HEK293 (cell line): Measurements from ENCODE around the gene PRKCA.

Experiments
- CTCF ChIA-PET: fragments of 350-600 bp; formaldehyde crosslinking; extraction: SDS; loops from one replicate; lab custom pipeline; 2021; ENCODE audit warnings: antibody characterized with exemption; lab: Yijun Ruan, JAX
- POLR2A ChIA-PET: fragments of 300-600 bp; formaldehyde crosslinking; extraction: SDS; loops from one replicate; lab custom pipeline; 2020; ENCODE audit warnings: antibody characterized with exemption, inconsistent platforms; lab: Yijun Ruan, JAX
- H3K27ac ChIP-seq: fragments of 200-500 bp; sonication (Bioruptor generic); 2 replicates; pipeline ENCODE4 v1.5.1; 2014; ENCODE audit warnings: low read depth, low read length, control low read depth, inconsistent platforms; ENCODE audit errors: extremely low read depth
- H3K36me3 ChIP-seq, 2 experiments: fragments of 200-500 bp in 1 of 2; sonication (Bioruptor generic) in 1 of 2; 1 replicate in 1 of 2; 2 replicates in 1 of 2; pipeline ENCODE4 v1.5.1; 2014 to 2017; ENCODE audit warnings: inconsistent platforms in 2 of 2, low read length in 2 of 2; ENCODE audit not compliant: control insufficient read depth in 2 of 2, insufficient read depth in 1 of 2
- H3K4me1 ChIP-seq: fragments of 200-500 bp; sonication (Bioruptor generic); 2 replicates; pipeline ENCODE4 v1.5.1; 2014; ENCODE audit warnings: mild to moderate bottlenecking, low read length, inconsistent platforms; ENCODE audit not compliant: control insufficient read depth, insufficient read depth
- H3K4me3 ChIP-seq: 2 replicates; pipeline ENCODE4 v1.5.1; 2011; ENCODE audit warnings: low read depth, mild to moderate bottlenecking, control low read depth, low read length, moderate library complexity
- H3K9me3 ChIP-seq: fragments of 200-500 bp; sonication (Bioruptor generic); 2 replicates; pipeline ENCODE4 v1.5.1; 2014; ENCODE audit warnings: low read depth, low read length, inconsistent platforms; ENCODE audit not compliant: control insufficient read depth, insufficient read depth
- BCL11B ChIP-seq: fragments of 450-650 bp; formaldehyde crosslinking; IDR thresholded peaks from 2 replicates; pipeline ENCODE4 v1.5.1; 2016; ENCODE audit warnings: low read depth, missing biosample characterization, missing genetic modification characterization
- KLF8 ChIP-seq: fragments of 450-650 bp; formaldehyde crosslinking; IDR thresholded peaks from 2 replicates; pipeline ENCODE4 v1.5.1; 2016; ENCODE audit warnings: missing biosample characterization, missing genetic modification characterization
- KLF9 ChIP-seq: fragments of 450-650 bp; formaldehyde crosslinking; IDR thresholded peaks from 2 replicates; pipeline ENCODE4 v1.5.1; 2016; ENCODE audit warnings: missing biosample characterization, missing genetic modification characterization, low read depth
- ZBTB20 ChIP-seq: fragments of 450-650 bp; formaldehyde crosslinking; IDR thresholded peaks from 2 replicates; pipeline ENCODE4 v1.5.1; 2016; ENCODE audit warnings: missing biosample characterization, missing genetic modification characterization
- ZFP69B ChIP-seq: fragments of 450-650 bp; formaldehyde crosslinking; IDR thresholded peaks from 2 replicates; pipeline ENCODE4 v1.5.1; 2016; ENCODE audit warnings: missing biosample characterization, missing genetic modification characterization
- ZIC2 ChIP-seq: fragments of 450-650 bp; formaldehyde crosslinking; IDR thresholded peaks from 2 replicates; pipeline ENCODE4 v1.5.1; 2016; ENCODE audit warnings: missing biosample characterization, missing genetic modification characterization
- ZNF155 ChIP-seq: fragments of 450-650 bp; formaldehyde crosslinking; IDR thresholded peaks from 2 replicates; pipeline ENCODE4 v1.5.1; 2016; ENCODE audit warnings: missing biosample characterization, missing genetic modification characterization
- ZNF175 ChIP-seq: fragments of 450-650 bp; formaldehyde crosslinking; IDR thresholded peaks from 2 replicates; pipeline ENCODE4 v1.5.1; 2016; ENCODE audit warnings: missing biosample characterization, missing genetic modification characterization
- ZNF19 ChIP-seq: fragments of 450-650 bp; formaldehyde crosslinking; IDR thresholded peaks from 2 replicates; pipeline ENCODE4; 2016; ENCODE audit warnings: missing biosample characterization, missing genetic modification characterization, low read depth
- ZNF2 ChIP-seq: fragments of 450-650 bp; formaldehyde crosslinking; IDR thresholded peaks from 2 replicates; pipeline ENCODE4 v1.5.1; 2016; ENCODE audit warnings: missing biosample characterization, missing genetic modification characterization
- ZNF211 ChIP-seq: fragments of 450-650 bp; formaldehyde crosslinking; IDR thresholded peaks from 2 replicates; pipeline ENCODE4 v1.5.1; 2016; ENCODE audit warnings: low read depth, missing biosample characterization, missing genetic modification characterization
- ZNF266 ChIP-seq: fragments of 450-650 bp; formaldehyde crosslinking; IDR thresholded peaks from 2 replicates; pipeline ENCODE4 v1.5.1; 2016; ENCODE audit warnings: missing biosample characterization, missing genetic modification characterization, low read depth
- ZNF350 ChIP-seq: fragments of 450-650 bp; formaldehyde crosslinking; IDR thresholded peaks from 2 replicates; pipeline ENCODE4 v1.5.0; 2017; ENCODE audit warnings: missing biosample characterization, mild to moderate bottlenecking, missing genetic modification characterization
- ZNF48 ChIP-seq: fragments of 450-650 bp; formaldehyde crosslinking; IDR thresholded peaks from 2 replicates; pipeline ENCODE4 v1.5.1; 2016; ENCODE audit warnings: missing biosample characterization, missing genetic modification characterization
- ZNF510 ChIP-seq: fragments of 450-650 bp; formaldehyde crosslinking; IDR thresholded peaks from 2 replicates; pipeline ENCODE4 v1.5.1; 2018; ENCODE audit warnings: mild to moderate bottlenecking, missing genetic modification characterization, missing biosample characterization; ENCODE audit not compliant: insufficient replicate concordance
- ZNF548 ChIP-seq: fragments of 450-650 bp; formaldehyde crosslinking; IDR thresholded peaks from 2 replicates; pipeline ENCODE4 v1.5.1; 2016; ENCODE audit warnings: missing biosample characterization, missing genetic modification characterization
- ZNF571 ChIP-seq: fragments of 450-650 bp; formaldehyde crosslinking; IDR thresholded peaks from 2 replicates; pipeline ENCODE4 v1.5.0; 2017; ENCODE audit warnings: missing biosample characterization, missing genetic modification characterization
- ZNF621 ChIP-seq: fragments of 450-650 bp; formaldehyde crosslinking; IDR thresholded peaks from 2 replicates; pipeline ENCODE4 v1.5.1; 2017; ENCODE audit warnings: missing biosample characterization, missing genetic modification characterization
- ZNF768 ChIP-seq: fragments of 450-650 bp; formaldehyde crosslinking; IDR thresholded peaks from 2 replicates; pipeline ENCODE4 v1.5.1; 2018; ENCODE audit warnings: missing biosample characterization, mild to moderate bottlenecking, missing genetic modification characterization
- ZNF792 ChIP-seq: fragments of 450-650 bp; formaldehyde crosslinking; IDR thresholded peaks from 2 replicates; pipeline ENCODE4 v1.5.1; 2016; ENCODE audit warnings: missing biosample characterization, missing genetic modification characterization
- ZSCAN30 ChIP-seq: fragments of 450-650 bp; IDR thresholded peaks from 2 replicates; pipeline ENCODE4 v1.5.1; 2018; ENCODE audit warnings: missing biosample characterization, mild to moderate bottlenecking, missing genetic modification characterization, moderate library complexity
- TF ChIP-seq, protein P1 (sequence below): fragments of 450-650 bp; formaldehyde crosslinking; IDR thresholded peaks from 2 replicates; pipeline ENCODE4 v1.5.1; 2016; ENCODE audit warnings: missing biosample characterization, missing genetic modification characterization
- TF ChIP-seq, protein P2 (sequence below): fragments of 450-650 bp; formaldehyde crosslinking; conservative IDR thresholded peaks from 2 replicates; pipeline ENCODE4 v1.5.1; 2016; ENCODE audit warnings: low read depth, missing biosample characterization, missing genetic modification characterization
- TF ChIP-seq, protein P3 (sequence below): fragments of 450-650 bp; formaldehyde crosslinking; IDR thresholded peaks from 2 replicates; pipeline ENCODE4 v1.5.1; 2016; ENCODE audit warnings: missing biosample characterization, missing genetic modification characterization, borderline replicate concordance
- TF ChIP-seq, protein P4 (sequence below): fragments of 450-650 bp; formaldehyde crosslinking; IDR thresholded peaks from 2 replicates; pipeline ENCODE4 v1.5.1; 2016; ENCODE audit warnings: missing biosample characterization, missing genetic modification characterization

The PRKCA gene

DNA sequence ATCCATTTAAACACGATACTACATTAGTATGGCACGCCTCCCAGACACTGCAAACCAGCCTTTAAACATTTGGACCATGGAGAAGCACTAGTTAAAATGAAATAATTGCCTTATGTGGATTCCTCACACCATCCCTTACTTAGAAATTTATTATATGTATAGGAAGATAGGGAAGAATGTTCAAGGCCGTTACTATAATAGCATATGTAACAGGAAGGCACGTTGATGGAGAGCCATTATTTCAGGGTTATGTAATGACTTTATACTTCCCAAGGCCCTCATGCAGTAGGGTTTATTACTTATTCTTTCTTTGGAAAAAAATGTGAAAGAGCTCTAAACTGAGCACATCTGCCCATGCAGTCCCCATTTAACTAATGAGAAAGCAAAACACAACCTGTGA lies 435.9 kb downstream of the PRKCA start (continued):
- TF ChIP-seq, protein P1, sequence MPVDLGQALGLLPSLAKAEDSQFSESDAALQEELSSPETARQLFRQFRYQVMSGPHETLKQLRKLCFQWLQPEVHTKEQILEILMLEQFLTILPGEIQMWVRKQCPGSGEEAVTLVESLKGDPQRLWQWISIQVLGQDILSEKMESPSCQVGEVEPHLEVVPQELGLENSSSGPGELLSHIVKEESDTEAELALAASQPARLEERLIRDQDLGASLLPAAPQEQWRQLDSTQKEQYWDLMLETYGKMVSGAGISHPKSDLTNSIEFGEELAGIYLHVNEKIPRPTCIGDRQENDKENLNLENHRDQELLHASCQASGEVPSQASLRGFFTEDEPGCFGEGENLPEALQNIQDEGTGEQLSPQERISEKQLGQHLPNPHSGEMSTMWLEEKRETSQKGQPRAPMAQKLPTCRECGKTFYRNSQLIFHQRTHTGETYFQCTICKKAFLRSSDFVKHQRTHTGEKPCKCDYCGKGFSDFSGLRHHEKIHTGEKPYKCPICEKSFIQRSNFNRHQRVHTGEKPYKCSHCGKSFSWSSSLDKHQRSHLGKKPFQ (tag by site-specific recombination): no peak

DNA sequence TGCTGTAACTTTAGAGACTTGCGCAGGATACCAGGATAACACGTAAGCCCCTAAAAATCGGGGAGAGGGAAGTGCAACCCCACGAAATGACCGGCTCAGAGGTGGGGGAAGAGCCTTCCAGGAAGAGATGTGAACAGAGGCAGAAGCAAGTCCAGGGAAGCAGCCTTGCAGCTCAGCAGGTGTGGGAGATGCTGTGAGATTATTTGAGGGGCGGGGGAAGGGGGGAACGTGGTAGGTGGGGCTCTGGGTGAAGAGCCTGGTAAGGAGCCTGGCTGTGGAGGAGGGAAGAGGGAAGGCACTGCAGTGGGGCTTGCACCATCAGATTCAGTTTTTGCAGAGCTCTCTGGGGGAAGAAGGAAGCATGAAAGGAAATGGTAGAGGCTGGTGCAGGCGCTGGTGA lies 437.1 kb downstream of the PRKCA start:
- POLR2A ChIA-PET: no interaction called here
- Histone ChIP-seq H3K36me3 (peaks cover 0 to 28% of the 10 kb centered on the region in 2 experiments), H3K9me3 (no peaks in the 10 kb centered on the region)
- CTCF ChIA-PET: no interaction called here
- no peak for TF ChIP-seq ZNF571 (tag by site-specific recombination)
- no peak for TF ChIP-seq ZNF2 (tag by site-specific recombination)
- TF ChIP-seq ZIC2: no peak
- TF ChIP-seq ZNF350 (tag by site-specific recombination): no peak
- no peak for TF ChIP-seq KLF9 (tag by site-specific recombination)
- TF ChIP-seq, protein P2, sequence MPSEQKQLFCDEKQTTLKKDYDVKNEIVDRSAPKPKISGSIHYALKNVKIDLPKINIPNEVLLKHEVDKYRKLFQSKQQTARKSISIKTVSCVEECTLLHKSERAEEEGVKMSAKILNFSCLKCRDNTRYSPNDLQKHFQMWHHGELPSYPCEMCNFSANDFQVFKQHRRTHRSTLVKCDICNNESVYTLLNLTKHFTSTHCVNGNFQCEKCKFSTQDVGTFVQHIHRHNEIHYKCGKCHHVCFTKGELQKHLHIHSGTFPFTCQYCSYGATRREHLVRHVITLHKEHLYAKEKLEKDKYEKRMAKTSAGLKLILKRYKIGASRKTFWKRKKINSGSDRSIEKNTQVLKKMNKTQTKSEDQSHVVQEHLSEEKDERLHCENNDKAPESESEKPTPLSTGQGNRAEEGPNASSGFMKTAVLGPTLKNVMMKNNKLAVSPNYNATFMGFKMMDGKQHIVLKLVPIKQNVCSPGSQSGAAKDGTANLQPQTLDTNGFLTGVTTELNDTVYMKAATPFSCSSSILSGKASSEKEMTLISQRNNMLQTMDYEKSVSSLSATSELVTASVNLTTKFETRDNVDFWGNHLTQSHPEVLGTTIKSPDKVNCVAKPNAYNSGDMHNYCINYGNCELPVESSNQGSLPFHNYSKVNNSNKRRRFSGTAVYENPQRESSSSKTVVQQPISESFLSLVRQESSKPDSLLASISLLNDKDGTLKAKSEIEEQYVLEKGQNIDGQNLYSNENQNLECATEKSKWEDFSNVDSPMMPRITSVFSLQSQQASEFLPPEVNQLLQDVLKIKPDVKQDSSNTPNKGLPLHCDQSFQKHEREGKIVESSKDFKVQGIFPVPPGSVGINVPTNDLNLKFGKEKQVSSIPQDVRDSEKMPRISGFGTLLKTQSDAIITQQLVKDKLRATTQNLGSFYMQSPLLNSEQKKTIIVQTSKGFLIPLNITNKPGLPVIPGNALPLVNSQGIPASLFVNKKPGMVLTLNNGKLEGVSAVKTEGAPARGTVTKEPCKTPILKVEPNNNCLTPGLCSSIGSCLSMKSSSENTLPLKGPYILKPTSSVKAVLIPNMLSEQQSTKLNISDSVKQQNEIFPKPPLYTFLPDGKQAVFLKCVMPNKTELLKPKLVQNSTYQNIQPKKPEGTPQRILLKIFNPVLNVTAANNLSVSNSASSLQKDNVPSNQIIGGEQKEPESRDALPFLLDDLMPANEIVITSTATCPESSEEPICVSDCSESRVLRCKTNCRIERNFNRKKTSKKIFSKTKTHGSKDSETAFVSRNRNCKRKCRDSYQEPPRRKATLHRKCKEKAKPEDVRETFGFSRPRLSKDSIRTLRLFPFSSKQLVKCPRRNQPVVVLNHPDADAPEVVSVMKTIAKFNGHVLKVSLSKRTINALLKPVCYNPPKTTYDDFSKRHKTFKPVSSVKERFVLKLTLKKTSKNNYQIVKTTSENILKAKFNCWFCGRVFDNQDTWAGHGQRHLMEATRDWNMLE (tag by site-specific recombination): no peak
- no peak for TF ChIP-seq ZNF211
- TF ChIP-seq ZNF621 (tag by site-specific recombination): no peak
- no peak for TF ChIP-seq ZFP69B
- no peak for TF ChIP-seq ZNF19 (tag by site-specific recombination)
- no peak for TF ChIP-seq ZNF768 (tag by site-specific recombination)
- TF ChIP-seq, protein P3, sequence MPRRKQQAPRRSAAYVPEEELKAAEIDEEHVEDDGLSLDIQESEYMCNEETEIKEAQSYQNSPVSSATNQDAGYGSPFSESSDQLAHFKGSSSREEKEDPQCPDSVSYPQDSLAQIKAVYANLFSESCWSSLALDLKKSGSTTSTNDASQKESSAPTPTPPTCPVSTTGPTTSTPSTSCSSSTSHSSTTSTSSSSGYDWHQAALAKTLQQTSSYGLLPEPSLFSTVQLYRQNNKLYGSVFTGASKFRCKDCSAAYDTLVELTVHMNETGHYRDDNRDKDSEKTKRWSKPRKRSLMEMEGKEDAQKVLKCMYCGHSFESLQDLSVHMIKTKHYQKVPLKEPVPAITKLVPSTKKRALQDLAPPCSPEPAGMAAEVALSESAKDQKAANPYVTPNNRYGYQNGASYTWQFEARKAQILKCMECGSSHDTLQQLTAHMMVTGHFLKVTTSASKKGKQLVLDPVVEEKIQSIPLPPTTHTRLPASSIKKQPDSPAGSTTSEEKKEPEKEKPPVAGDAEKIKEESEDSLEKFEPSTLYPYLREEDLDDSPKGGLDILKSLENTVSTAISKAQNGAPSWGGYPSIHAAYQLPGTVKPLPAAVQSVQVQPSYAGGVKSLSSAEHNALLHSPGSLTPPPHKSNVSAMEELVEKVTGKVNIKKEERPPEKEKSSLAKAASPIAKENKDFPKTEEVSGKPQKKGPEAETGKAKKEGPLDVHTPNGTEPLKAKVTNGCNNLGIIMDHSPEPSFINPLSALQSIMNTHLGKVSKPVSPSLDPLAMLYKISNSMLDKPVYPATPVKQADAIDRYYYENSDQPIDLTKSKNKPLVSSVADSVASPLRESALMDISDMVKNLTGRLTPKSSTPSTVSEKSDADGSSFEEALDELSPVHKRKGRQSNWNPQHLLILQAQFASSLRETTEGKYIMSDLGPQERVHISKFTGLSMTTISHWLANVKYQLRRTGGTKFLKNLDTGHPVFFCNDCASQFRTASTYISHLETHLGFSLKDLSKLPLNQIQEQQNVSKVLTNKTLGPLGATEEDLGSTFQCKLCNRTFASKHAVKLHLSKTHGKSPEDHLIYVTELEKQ (tag by site-specific recombination): no peak
- TF ChIP-seq ZNF266 (tag by site-specific recombination): no peak
- TF ChIP-seq, all 188 proteins: peak for 0
- H3K4me1 ChIP-seq: no peaks in the 10 kb centered on the region
- H3K27ac ChIP-seq: no peak overlapping the region
- H3K4me3 ChIP-seq: no peak overlapping the region

DNA sequence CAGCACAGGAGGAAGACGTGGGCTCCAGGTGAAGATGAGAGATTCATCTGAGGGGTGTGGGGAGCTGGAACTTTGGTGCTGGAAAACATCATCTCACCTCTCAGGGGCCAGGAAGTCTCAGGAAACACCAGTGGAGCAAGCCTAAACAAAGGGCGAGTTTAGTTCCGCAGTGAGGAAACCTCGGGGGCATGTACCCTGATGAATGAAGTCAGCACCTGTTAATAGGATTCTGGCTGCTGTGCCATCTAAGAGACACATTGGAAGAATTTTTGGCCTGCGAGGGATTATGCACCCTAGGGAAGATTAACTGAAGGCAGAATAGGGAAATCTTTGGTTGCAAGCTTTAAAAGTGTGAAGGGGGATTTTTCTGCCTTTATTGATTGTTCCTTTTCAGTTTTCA lies 437.8 kb downstream of the PRKCA start:
- ChIA-PET CTCF (no interaction called here), POLR2A (no interaction called here)
- Histone ChIP-seq H3K27ac (no peak overlapping the region), H3K4me3 (no peak overlapping the region)
- no peak for TF ChIP-seq ZNF175
- TF ChIP-seq ZNF510: no peak
- TF ChIP-seq ZNF48 (tag by site-specific recombination): no peak
- no peak for TF ChIP-seq ZBTB20
- TF ChIP-seq ZNF792 (tag by site-specific recombination): no peak
- TF ChIP-seq ZNF548: no peak
- no peak for TF ChIP-seq BCL11B
- no peak for TF ChIP-seq ZNF19 (tag by site-specific recombination)
- TF ChIP-seq, protein P4, sequence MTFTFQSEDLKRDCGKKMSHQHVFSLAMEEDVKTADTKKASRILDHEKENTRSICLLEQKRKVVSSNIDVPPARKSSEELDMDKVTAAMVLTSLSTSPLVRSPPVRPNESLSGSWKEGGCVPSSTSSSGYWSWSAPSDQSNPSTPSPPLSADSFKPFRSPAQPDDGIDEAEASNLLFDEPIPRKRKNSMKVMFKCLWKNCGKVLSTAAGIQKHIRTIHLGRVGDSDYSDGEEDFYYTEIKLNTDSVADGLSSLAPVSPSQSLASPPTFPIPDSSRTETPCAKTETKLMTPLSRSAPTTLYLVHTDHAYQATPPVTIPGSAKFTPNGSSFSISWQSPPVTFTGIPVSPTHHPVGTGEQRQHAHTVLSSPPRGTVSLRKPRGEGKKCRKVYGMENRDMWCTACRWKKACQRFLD (tag by site-specific recombination): no peak
- no peak for TF ChIP-seq ZSCAN30 (tag by site-specific recombination)
- TF ChIP-seq KLF8 (tag by site-specific recombination): no peak
- no peak for TF ChIP-seq ZNF155
- TF ChIP-seq, all 188 proteins: peak for 0
- Histone ChIP-seq H3K4me1 (no peaks in the 10 kb centered on the region), H3K36me3 (peaks cover 0 to 28% of the 10 kb centered on the region in 2 experiments), H3K9me3 (no peaks in the 10 kb centered on the region)
